BE2C (cell line): ENCODE results near the gene CYP19A1.

ENCODE experiments used
- DNase-seq: peaks from one replicate; pipeline ENCODE4 v3.0.0-alpha.2; 2020
- H3K27me3 ChIP-seq: fragments of 250-450 bp; sonication (Bioruptor Pico); 2 replicates; pipeline ENCODE4 v1.5.1; 2020; ENCODE audit warnings: mild to moderate bottlenecking
- H3K36me3 ChIP-seq: fragments of 250-450 bp; sonication (Bioruptor Pico); 2 replicates; pipeline ENCODE4 v1.5.1; 2020; ENCODE audit warnings: mild to moderate bottlenecking
- H3K4me1 ChIP-seq: fragments of 250-450 bp; sonication (Bioruptor Pico); 2 replicates; pipeline ENCODE4 v1.5.1; 2020
- H3K4me3 ChIP-seq: 2 replicates; pipeline ENCODE4 v1.5.1; 2011; ENCODE audit warnings: low read depth, low read length
- H3K9me3 ChIP-seq: fragments of 250-450 bp; sonication (Bioruptor Pico); 2 replicates; pipeline ENCODE4 v1.5.1; 2020
- TF ChIP-seq, protein P1 (sequence below): IDR thresholded peaks from 2 replicates; pipeline ENCODE4 v1.5.1; 2012; ENCODE audit warnings: mild to moderate bottlenecking, low read depth, low read length

The CYP19A1 gene

DNA sequence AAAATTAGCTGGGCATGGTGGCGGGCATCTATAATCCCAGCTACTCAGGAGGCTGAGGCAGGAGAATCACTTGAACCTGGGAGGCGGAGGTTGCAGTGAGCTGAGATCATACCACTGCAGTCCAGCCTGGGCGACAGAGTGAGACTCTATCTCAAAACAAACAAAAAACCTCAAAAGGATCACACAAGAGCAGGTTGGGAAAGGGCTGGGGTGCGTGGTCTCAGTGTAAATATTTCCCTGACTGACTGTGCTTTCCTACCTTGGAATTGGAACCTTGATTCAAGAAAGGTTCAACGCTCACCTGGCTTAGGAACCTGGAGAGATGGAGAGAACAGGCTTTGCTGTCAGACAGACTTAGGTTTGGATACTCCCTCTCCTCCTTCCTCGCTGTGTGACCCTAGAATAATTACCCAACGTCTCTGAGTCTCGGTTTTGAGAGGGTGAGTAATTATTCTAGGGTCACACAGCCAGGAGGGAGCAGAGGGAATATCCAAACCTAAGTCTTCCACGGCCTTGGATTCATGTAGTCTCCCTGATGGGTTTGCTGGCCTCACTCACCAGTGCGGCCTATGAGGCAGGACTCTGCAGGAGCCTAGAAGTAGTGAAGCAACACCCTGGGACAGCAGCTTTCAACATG is 24.6 kb downstream of the CYP19A1 start:
- TF ChIP-seq, protein P1, sequence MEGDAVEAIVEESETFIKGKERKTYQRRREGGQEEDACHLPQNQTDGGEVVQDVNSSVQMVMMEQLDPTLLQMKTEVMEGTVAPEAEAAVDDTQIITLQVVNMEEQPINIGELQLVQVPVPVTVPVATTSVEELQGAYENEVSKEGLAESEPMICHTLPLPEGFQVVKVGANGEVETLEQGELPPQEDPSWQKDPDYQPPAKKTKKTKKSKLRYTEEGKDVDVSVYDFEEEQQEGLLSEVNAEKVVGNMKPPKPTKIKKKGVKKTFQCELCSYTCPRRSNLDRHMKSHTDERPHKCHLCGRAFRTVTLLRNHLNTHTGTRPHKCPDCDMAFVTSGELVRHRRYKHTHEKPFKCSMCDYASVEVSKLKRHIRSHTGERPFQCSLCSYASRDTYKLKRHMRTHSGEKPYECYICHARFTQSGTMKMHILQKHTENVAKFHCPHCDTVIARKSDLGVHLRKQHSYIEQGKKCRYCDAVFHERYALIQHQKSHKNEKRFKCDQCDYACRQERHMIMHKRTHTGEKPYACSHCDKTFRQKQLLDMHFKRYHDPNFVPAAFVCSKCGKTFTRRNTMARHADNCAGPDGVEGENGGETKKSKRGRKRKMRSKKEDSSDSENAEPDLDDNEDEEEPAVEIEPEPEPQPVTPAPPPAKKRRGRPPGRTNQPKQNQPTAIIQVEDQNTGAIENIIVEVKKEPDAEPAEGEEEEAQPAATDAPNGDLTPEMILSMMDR, result no peak
- DNase-seq, result no peak
- Histone ChIP-seq H3K27me3 (no peaks in the 10 kb centered on the region), H3K9me3 (no peaks in the 10 kb centered on the region), H3K4me3 (no peak overlapping the region), H3K36me3 (no peaks in the 10 kb centered on the region), H3K4me1 (no peaks in the 10 kb centered on the region)

DNA sequence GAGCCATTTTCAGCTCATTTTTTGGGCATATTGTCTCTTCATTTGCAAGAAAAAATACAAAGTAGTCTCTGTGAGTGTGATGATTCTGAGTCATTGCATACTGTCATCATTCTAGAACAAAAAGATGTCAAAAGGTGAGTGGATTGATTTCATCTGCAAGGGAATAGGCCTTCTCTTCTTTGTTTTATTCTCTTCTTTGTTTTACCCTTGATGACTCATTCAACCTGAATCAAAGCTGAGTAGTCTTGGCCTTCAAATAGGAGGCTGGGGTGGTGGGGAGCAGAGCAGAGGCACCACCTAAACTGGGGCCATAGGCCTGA is 25.4 kb downstream of the CYP19A1 start:
- no peaks in the 10 kb centered on the region for H3K4me1 ChIP-seq
- H3K4me3 ChIP-seq, result no peak overlapping the region
- DNase-seq, result no peak
- H3K9me3 ChIP-seq, result no peaks in the 10 kb centered on the region
- H3K36me3 ChIP-seq, result no peaks in the 10 kb centered on the region
- TF ChIP-seq, protein P1, result no peak
- no peaks in the 10 kb centered on the region for H3K27me3 ChIP-seq

DNA sequence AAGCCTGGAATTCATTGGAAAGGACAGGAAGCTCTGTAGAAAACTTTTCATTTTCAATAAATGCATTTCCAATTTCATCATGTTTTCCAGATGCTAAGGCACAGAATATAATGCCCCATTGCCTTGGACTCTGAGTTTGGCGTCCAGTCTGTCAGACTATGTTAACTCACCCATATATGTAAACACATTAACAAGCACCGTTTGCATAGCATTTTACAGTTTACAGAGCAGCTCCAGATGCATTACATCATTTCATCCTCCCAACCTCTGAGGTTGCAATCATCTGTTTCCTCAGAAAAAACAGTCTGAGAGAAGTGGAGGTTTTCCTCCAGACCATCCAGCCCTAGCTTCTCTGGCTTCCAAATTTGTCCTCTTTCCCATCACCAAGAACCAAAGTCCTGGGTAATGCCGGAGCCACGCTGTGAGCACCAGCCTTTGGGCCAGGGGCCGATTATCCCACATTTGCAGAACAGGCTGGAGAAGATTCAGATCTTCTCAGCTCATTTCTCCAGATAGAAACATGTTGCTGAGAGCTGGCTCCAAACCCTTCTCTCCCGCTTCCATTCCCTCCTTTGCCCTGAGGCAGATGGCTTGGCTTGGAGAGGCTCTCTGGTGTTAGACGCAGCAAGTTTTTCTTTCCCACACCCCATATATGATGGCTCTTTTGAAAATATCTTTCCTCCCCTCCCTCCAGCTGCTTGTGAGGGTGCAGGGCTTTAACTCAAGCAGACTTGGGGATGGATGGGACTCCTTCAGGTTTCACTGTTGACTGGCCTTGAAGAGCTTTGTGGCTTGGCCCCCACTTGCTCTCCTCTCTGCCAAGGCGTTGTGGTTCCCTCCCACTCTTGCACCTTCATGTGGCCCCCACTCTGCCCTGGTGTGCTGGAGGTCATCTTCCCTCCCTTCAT is 26.0 kb downstream of the CYP19A1 start:
- no peaks in the 10 kb centered on the region for H3K27me3 ChIP-seq
- no peaks in the 10 kb centered on the region for H3K36me3 ChIP-seq
- TF ChIP-seq, protein P1, result no peak
- no peaks in the 10 kb centered on the region for H3K9me3 ChIP-seq
- H3K4me3 ChIP-seq, result no peak overlapping the region
- no peak for DNase-seq
- H3K4me1 ChIP-seq, result no peaks in the 10 kb centered on the region

DNA sequence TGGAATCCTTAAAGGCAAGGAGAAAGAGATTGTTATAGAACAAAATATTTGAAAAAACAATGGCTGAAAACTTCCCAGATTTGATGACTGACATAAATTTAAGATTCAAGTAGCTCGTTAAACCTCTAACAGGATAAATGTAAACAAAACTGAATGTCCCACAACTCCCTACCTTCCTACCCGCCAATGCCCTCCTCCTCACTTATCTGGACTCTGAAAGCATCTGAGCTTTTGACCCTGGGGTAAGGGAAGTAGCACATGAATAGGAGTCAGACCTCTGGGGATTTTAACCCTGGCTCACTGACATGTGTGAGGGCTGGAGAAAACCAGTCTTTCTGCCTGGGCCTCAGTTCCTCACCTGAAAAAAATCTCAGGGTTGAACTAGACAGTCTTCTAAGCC is 26.9 kb downstream of the CYP19A1 start:
- TF ChIP-seq, protein P1, result no peak
- no peak overlapping the region for H3K4me3 ChIP-seq
- DNase-seq, result no peak
- no peaks in the 10 kb centered on the region for H3K36me3 ChIP-seq
- no peaks in the 10 kb centered on the region for H3K4me1 ChIP-seq
- no peaks in the 10 kb centered on the region for H3K27me3 ChIP-seq
- H3K9me3 ChIP-seq, result no peaks in the 10 kb centered on the region

DNA sequence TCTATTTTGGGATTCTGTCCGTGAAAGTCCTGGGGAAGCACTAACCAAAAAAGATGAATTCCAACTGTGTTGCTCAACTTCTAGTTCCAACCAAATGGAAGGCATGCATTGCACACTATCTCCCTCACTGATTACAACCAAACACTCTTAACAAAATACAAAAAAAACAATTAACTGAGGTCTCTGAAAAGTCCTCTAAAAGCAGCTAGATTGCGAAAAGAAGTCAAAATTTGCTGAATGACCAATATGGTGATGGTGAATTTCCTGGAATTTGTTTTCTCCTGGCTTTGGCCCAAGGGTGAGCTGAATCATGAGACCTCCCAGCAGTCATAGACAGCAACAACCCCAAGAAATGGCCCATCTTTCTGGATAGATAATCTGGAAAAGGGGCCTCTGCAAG is 28.3 kb downstream of the CYP19A1 start:
- Histone ChIP-seq H3K4me1 (no peaks in the 10 kb centered on the region), H3K4me3 (no peak overlapping the region), H3K9me3 (no peaks in the 10 kb centered on the region), H3K36me3 (no peaks in the 10 kb centered on the region), H3K27me3 (no peaks in the 10 kb centered on the region)
- DNase-seq, result no peak
- TF ChIP-seq, protein P1, result no peak

DNA sequence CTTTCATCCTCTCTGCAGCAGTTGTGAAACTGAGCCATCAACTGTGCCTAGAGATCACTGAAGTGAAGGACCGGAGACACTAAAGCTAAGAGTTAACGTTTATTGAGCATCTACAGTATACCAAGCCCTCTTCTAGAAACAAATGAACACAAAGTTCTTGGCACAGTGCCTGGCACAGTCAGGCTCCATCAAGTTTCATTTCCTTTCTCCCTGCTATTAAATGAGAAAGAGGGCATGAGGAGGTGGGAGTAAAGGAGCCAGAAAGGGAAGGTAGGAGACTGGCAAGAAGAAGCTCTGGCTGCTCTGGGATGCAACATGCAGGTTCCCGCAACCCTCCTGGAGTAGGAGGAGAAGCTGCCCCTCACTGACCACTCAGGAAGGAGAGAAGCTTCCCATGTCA is 30.6 kb downstream of the CYP19A1 start:
- H3K4me3 ChIP-seq, result no peak overlapping the region
- H3K9me3 ChIP-seq, result no peaks in the 10 kb centered on the region
- H3K4me1 ChIP-seq, result no peaks in the 10 kb centered on the region
- no peaks in the 10 kb centered on the region for H3K27me3 ChIP-seq
- DNase-seq, result no peak
- TF ChIP-seq, protein P1, result no peak
- H3K36me3 ChIP-seq, result no peaks in the 10 kb centered on the region
